ENCODE results near the gene GLRX2. TPM values are rescaled to one million over a fixed set of nuclear protein-coding genes. Genes with fewer than 3 reads are reported as not detected.

GLRX2 gene
- total and polyA plus RNA-seq, 2 of the 8 experiments (the other 6 are each of a cell fraction or from before 2014, with no cell fraction given): 4.8 to 13.5 TPM

GRCh38 chr1:193070386-193070753 is 34.8 kb downstream of the GLRX2 start:
- WGBS, 2 experiments (ENCODE audit: extremely low coverage in 1 of 2, insufficient coverage in 1 of 2, insufficient read length in 1 of 2, insufficient replicate concordance in 2 of 2, low coverage in 1 of 2, low lambda C conversion rate in 2 of 2, missing lambda C conversion rate in 1 of 2): 88% methylated on average over 2 of the region's 2 CpGs; no CpG with 5 or more reads in 1 of the 2 experiments
- Histone ChIP-seq H3K27ac (ENCODE audit: low read depth, low read length) (no peak overlapping the region), H3K23me2 (ENCODE audit: low read depth, low read length) (no peaks in the 10 kb centered on the region), H4K8ac (ENCODE audit: extremely low read depth, insufficient read depth, low read length) (no peak overlapping the region), H3K14ac (ENCODE audit: insufficient read length) (no peak overlapping the region), H3K9ac (replicated peaks in 1 of 4; ENCODE audit: extremely low read depth in 1 of 4, low read depth in 3 of 4, low read length in 3 of 4) (no peak overlapping the region), H3K23ac (ENCODE audit: insufficient read length) (no peak overlapping the region), H2AFZ (ENCODE audit: low read length) (no peak overlapping the region), H4K91ac (replicated peaks; ENCODE audit: insufficient read length, low read length) (no peak overlapping the region), H3K4me2 (ENCODE audit: insufficient read depth in 1 of 2, low read depth in 2 of 2, low read length in 2 of 2) (no peak overlapping the region), H2BK20ac (ENCODE audit: low read length) (no peak overlapping the region), H2BK5ac (ENCODE audit: low read depth, low read length) (no peak overlapping the region), H3K27me3 (replicated peaks in 1 of 4; ENCODE audit: control insufficient read depth in 3 of 4, extremely low read depth in 1 of 4, insufficient read depth in 3 of 4, low read length in 3 of 4) (no peaks in the 10 kb centered on the region), H4K20me1 (replicated peaks in 1 of 2; ENCODE audit: control insufficient read depth in 1 of 2, insufficient read depth in 2 of 2, low read length in 2 of 2) (peaks cover 0 to 8% of the 10 kb centered on the region in 2 experiments), H3K4ac (replicated peaks; ENCODE audit: insufficient read length, low read depth, low read length) (no peak overlapping the region), H2AK5ac (ENCODE audit: low read depth, low read length) (no peak overlapping the region), H3K4me3 (ENCODE audit: extremely low read depth in 1 of 4, insufficient read depth in 2 of 4, low read depth in 3 of 4, low read length in 4 of 4) (no peak overlapping the region), H4K5ac (ENCODE audit: insufficient read length, low read depth, low read length) (no peak overlapping the region), H3K18ac (ENCODE audit: extremely low read depth, low read length) (no peak overlapping the region), H2BK15ac (ENCODE audit: low read length) (no peak overlapping the region), H3K79me1 (ENCODE audit: low read depth, low read length) (peaks cover 6% of the 10 kb centered on the region; the same call in 1 of the 2 replicates), H3K36me3 (ENCODE audit: control insufficient read depth in 2 of 4, insufficient read depth in 4 of 4, low read length in 3 of 4) (peaks cover 0 to 8% (median 1%) of the 10 kb centered on the region in 4 experiments; a peak in 3 of 8 replicates), H3K9me3 (ENCODE audit: insufficient read depth in 2 of 2, low read depth in 1 of 2, low read length in 1 of 2) (no peaks in the 10 kb centered on the region), H2BK12ac (ENCODE audit: low read depth, low read length) (no peak overlapping the region), H3K79me2 (ENCODE audit: control insufficient read depth in 1 of 2, insufficient read depth in 2 of 2, low read length in 2 of 2) (peaks cover 0 to 65% of the 10 kb centered on the region in 2 experiments; a peak in 2 of 4 replicates), H3K4me1 (replicated peaks in 1 of 4; ENCODE audit: control insufficient read depth in 3 of 4, insufficient read depth in 4 of 4, low read length in 3 of 4) (peaks cover 0 to 4% (median 1%) of the 10 kb centered on the region in 4 experiments; a peak in 2 of 7 replicates), H3K56ac (replicated peaks; ENCODE audit: insufficient read length, low read depth, low read length) (no peak overlapping the region), H2BK120ac (replicated peaks; ENCODE audit: low read depth, low read length) (no peak overlapping the region)
- DNase-seq (ENCODE audit: low read depth in 1 of 2, low spot score in 2 of 2): no peak
- no peak for FAIRE-seq
- CTCF ChIA-PET (ENCODE audit: partially characterized antibody): interaction anchor here (0.6 to 2.3 kb wide), 12 partner anchors 12 to 438 kb away, joined by 3 to 11 read pairs (median 4); partner anchors contain the start of gene UCHL5
- POLR2A ChIA-PET (ENCODE audit: partially characterized antibody): interaction anchor here (1.2 to 1.3 kb wide), 3 partner anchors 12 to 261 kb away, joined by 3 to 6 read pairs (median 4); partner anchors contain the start of genes RGS2, RO60 and UCHL5
- TF ChIP-seq CHD2 (IDR thresholded peaks at IDR 0.05; ENCODE audit: low read length) (no peak), TAF1 (IDR thresholded peaks at IDR 0.05; ENCODE audit: low read depth, low read length) (no peak), POU5F1 (IDR thresholded peaks at IDR 0.05; ENCODE audit: low read depth, low read length) (no peak), JUN (IDR thresholded peaks at IDR 0.05; ENCODE audit: low read depth, low read length) (no peak), HDAC2 (IDR thresholded peaks at IDR 0.05; ENCODE audit: borderline replicate concordance in 1 of 2, low read depth in 2 of 2, low read length in 2 of 2) (no peak), TAF7 (optimal IDR thresholded peaks at IDR 0.05; ENCODE audit: borderline replicate concordance, low read depth, low read length) (no peak), BRCA1 (IDR thresholded peaks at IDR 0.05; ENCODE audit: low read depth, low read length) (no peak), CBX5 (IDR thresholded peaks at IDR 0.05; ENCODE audit: low read depth, low read length) (no peak), GABPA (IDR thresholded peaks at IDR 0.05; ENCODE audit: borderline replicate concordance, insufficient read depth, low read length) (no peak), EGR1 (IDR thresholded peaks at IDR 0.05; ENCODE audit: borderline replicate concordance, low read depth, low read length) (no peak), CREB1 (IDR thresholded peaks at IDR 0.05) (no peak), KDM4A (IDR thresholded peaks at IDR 0.05; ENCODE audit: low read depth, low read length, severe bottlenecking) (no peak), EP300 (IDR thresholded peaks at IDR 0.05; ENCODE audit: borderline replicate concordance in 1 of 2, low read depth in 2 of 2, low read length in 2 of 2) (no peak)
